GM19043 (cell line): ENCODE data around the gene MDK.
A peak's percentile ranks its signal among the peaks of the same experiment; 100 is the strongest.

Source experiments
- ATAC-seq: cut with Tn5 transposase; IDR thresholded peaks from one replicate; pipeline ENCODE4 v1.9.1; 2021; ENCODE audit warnings: low read depth; ENCODE audit not compliant: unreplicated experiment

MDK gene

GRCh38 chr11:46381048-46381818 lies at the start of gene MDK:
MDK (plus strand) TSS chr11:46381669; CDS start chr11:46382058, 389 bp downstream.
- no peak for ATAC-seq

- ATAC-seq = no peak
Observed at GRCh38 chr11:46332093-46332567, 49.3 kb upstream of the MDK start.

- no peak for ATAC-seq
Observed at GRCh38 chr11:46332568-46333393, 48.7 kb upstream of the MDK start.

- no peak for ATAC-seq
Observed at GRCh38 chr11:46333394-46333947, 48.0 kb upstream of the MDK start.

- no peak for ATAC-seq
Observed at GRCh38 chr11:46334211-46334610, 47.3 kb upstream of the MDK start.

- ATAC-seq = no peak
Observed at GRCh38 chr11:46335271-46335670, 46.2 kb upstream of the MDK start.

GRCh38 chr11:46335890-46336562 lies 45.4 kb upstream of the MDK start:
- no peak for ATAC-seq

- no peak for ATAC-seq
Observed at GRCh38 chr11:46336563-46337180, 44.8 kb upstream of the MDK start.

GRCh38 chr11:46337626-46338345 lies 43.7 kb upstream of the MDK start:
- ATAC-seq = no peak

- ATAC-seq = no peak
Observed at GRCh38 chr11:46338636-46338987, 42.9 kb upstream of the MDK start.

- no peak for ATAC-seq
Observed at GRCh38 chr11:46338988-46339666, 42.3 kb upstream of the MDK start.

- no peak for ATAC-seq
Observed at GRCh38 chr11:46339816-46340215, 41.7 kb upstream of the MDK start.

- no peak for ATAC-seq
Observed at GRCh38 chr11:46341454-46341853, 40.0 kb upstream of the MDK start.

GRCh38 chr11:46342239-46342638 lies 39.2 kb upstream of the MDK start:
- ATAC-seq = no peak

- no peak for ATAC-seq
Observed at GRCh38 chr11:46343520-46343919, 37.9 kb upstream of the MDK start.

GRCh38 chr11:46345131-46345597 lies 36.3 kb upstream of the MDK start:
- ATAC-seq = no peak

GRCh38 chr11:46345881-46346484 lies 35.5 kb upstream of the MDK start:
- no peak for ATAC-seq

GRCh38 chr11:46346886-46347636 lies 34.4 kb upstream of the MDK start, which contains the start of gene DGKZ:
DGKZ (plus strand) TSS chr11:46347463; CDS start chr11:46347660, 197 bp downstream.
- ATAC-seq = peak; percentile 51
